HG03135 (cell line): ENCODE measurements around the gene NUP98.
"Not testable (repeated sequence)": the region's sequence is repeated elsewhere in the genome, so short reads cannot be mapped to it uniquely, and the experiment has no call there.

ENCODE experiments used
- ATAC-seq: cut with Tn5 transposase; IDR thresholded peaks from one replicate; pipeline ENCODE4 v1.9.1; 2021; ENCODE audit warnings: mild to moderate bottlenecking, moderate library complexity; ENCODE audit not compliant: unreplicated experiment

The NUP98 gene

GRCh38 chr11:3645552-3645951 lies 151.8 kb downstream of the NUP98 start:
- no peak for ATAC-seq

GRCh38 chr11:3644817-3645235 lies 152.5 kb downstream of the NUP98 start, which contains the start of gene ART1:
Gene ART1, plus strand, starts transcription at chr11:3645128. Its CDS starts 14,086 bp downstream, at chr11:3659214.
- no peak for ATAC-seq

GRCh38 chr11:3643102-3643546 lies 154.2 kb downstream of the NUP98 start:
- ATAC-seq: not testable (repeated sequence)

GRCh38 chr11:3642071-3642951 lies 155.0 kb downstream of the NUP98 start:
- ATAC-seq: no peak

GRCh38 chr11:3641701-3642070 lies 155.7 kb downstream of the NUP98 start, which contains the start of gene ART5:
Gene ART5, minus strand, starts transcription at chr11:3641992. Its CDS starts 130 bp downstream, at chr11:3641862.
- no peak for ATAC-seq

GRCh38 chr11:3641191-3641590 lies 156.2 kb downstream of the NUP98 start:
- ATAC-seq: no peak

GRCh38 chr11:3639841-3640240 lies 157.5 kb downstream of the NUP98 start:
- ATAC-seq: no peak

GRCh38 chr11:3638513-3638912 lies 158.8 kb downstream of the NUP98 start:
- no peak for ATAC-seq

GRCh38 chr11:3637201-3637600 lies 160.2 kb downstream of the NUP98 start:
- ATAC-seq: no peak

GRCh38 chr11:3635641-3636375 lies 161.5 kb downstream of the NUP98 start:
- ATAC-seq: no peak

- no peak for ATAC-seq
Observed at GRCh38 chr11:3632070-3632660, 165.2 kb downstream of the NUP98 start.

GRCh38 chr11:3631331-3631730 lies 166.0 kb downstream of the NUP98 start:
- ATAC-seq: no peak

GRCh38 chr11:3627291-3627690 lies 170.1 kb downstream of the NUP98 start:
- no peak for ATAC-seq

- no peak for ATAC-seq
Observed at GRCh38 chr11:3626250-3626960, 170.9 kb downstream of the NUP98 start.
